Measurements from ENCODE around the gene HTR6. TPM values are rescaled to one million over a fixed set of nuclear protein-coding genes. Genes with fewer than 3 reads are reported as not detected.

HTR6 gene
- total RNA-seq, 4 donors from 2014 or later = not detected

- Histone ChIP-seq H3K4me1 (no peaks in the 10 kb centered on the region), H3K27me3 (no peaks in the 10 kb centered on the region), H3K36me3 (peaks cover 0 to 7% of the 10 kb centered on the region in 2 donors), H3K27ac (no peak overlapping the region), H3K9me3 (no peaks in the 10 kb centered on the region), H3K4me3 (replicated peaks in 1 of 3) (no peak overlapping the region)
- DNase-seq = no peak
- intact Hi-C loops (cut with DNase I) = no loop called here
- 92 to 93% methylated on average over 13 to 24 of the region's 34 CpGs for WGBS, 2 donors
- TF ChIP-seq POLR2A (IDR thresholded peaks at IDR 0.05) = no peak
- TF ChIP-seq CTCF (IDR thresholded peaks at IDR 0.05) = no peak
These were observed 14.3 kb downstream of the HTR6 start for GRCh38 chr1:19678931-19679453.

- TF ChIP-seq POLR2A (IDR thresholded peaks at IDR 0.05) = no peak
- no peak for TF ChIP-seq CTCF (IDR thresholded peaks at IDR 0.05)
- Histone ChIP-seq H3K9me3 (no peaks in the 10 kb centered on the region), H3K4me3 (replicated peaks in 1 of 3) (no peak overlapping the region), H3K36me3 (peaks cover 0 to 7% of the 10 kb centered on the region in 2 donors), H3K4me1 (no peaks in the 10 kb centered on the region), H3K27ac (no peak overlapping the region), H3K27me3 (no peaks in the 10 kb centered on the region)
- DNase-seq = no peak
- WGBS, 2 donors = 81 to 82% methylated on average over 4 of the region's 4 CpGs
- intact Hi-C loops (cut with DNase I) = no loop called here
These were observed 15.0 kb downstream of the HTR6 start for GRCh38 chr1:19679691-19680090.

GRCh38 chr1:19680644-19681043 lies 16.0 kb downstream of the HTR6 start:
- intact Hi-C loops (cut with DNase I) = no loop called here
- no peaks in the 10 kb centered on the region for H3K4me1 ChIP-seq
- no peak overlapping the region for H3K4me3 ChIP-seq (replicated peaks in 1 of 3)
- H3K9me3 ChIP-seq = no peaks in the 10 kb centered on the region
- no peak overlapping the region for H3K27ac ChIP-seq
- TF ChIP-seq CTCF (IDR thresholded peaks at IDR 0.05) (no peak), POLR2A (IDR thresholded peaks at IDR 0.05) (no peak)
- peaks cover 0 to 7% of the 10 kb centered on the region in 2 donors for H3K36me3 ChIP-seq
- WGBS, 2 donors = 67 to 84% methylated on average over 5 to 7 of the region's 7 CpGs
- no peaks in the 10 kb centered on the region for H3K27me3 ChIP-seq
- DNase-seq = no peak

- H3K9me3 ChIP-seq = no peaks in the 10 kb centered on the region
- H3K4me1 ChIP-seq = no peaks in the 10 kb centered on the region
- no peak for DNase-seq
- peaks cover 2 to 7% of the 10 kb centered on the region in 2 donors for H3K36me3 ChIP-seq
- WGBS, 2 donors = 94% methylated on average over 2 to 3 of the region's 3 CpGs
- no peaks in the 10 kb centered on the region for H3K27me3 ChIP-seq
- intact Hi-C loops (cut with DNase I) = no loop called here
- H3K27ac ChIP-seq = no peak overlapping the region
- no peak overlapping the region for H3K4me3 ChIP-seq (replicated peaks in 1 of 3)
- TF ChIP-seq POLR2A (IDR thresholded peaks at IDR 0.05) (no peak), CTCF (IDR thresholded peaks at IDR 0.05) (no peak)
These were observed 17.6 kb downstream of the HTR6 start for GRCh38 chr1:19682257-19682656.

GRCh38 chr1:19682901-19683300 lies 18.2 kb downstream of the HTR6 start:
- Histone ChIP-seq H3K27me3 (no peaks in the 10 kb centered on the region), H3K27ac (no peak overlapping the region), H3K36me3 (peaks cover 7% of the 10 kb centered on the region in 2 donors), H3K4me3 (replicated peaks in 1 of 3) (no peak overlapping the region), H3K9me3 (no peaks in the 10 kb centered on the region), H3K4me1 (no peaks in the 10 kb centered on the region)
- WGBS, 2 donors = 61 to 72% methylated on average over 3 to 7 of the region's 7 CpGs
- intact Hi-C loops (cut with DNase I) = no loop called here
- no peak for DNase-seq
- TF ChIP-seq CTCF (IDR thresholded peaks at IDR 0.05) (no peak), POLR2A (IDR thresholded peaks at IDR 0.05) (no peak)
